Measurements from ENCODE around the gene ITIH3. TPM values are rescaled to one million over a fixed set of nuclear protein-coding genes. Genes with fewer than 3 reads are reported as not detected.

The ITIH3 gene
- polyA plus RNA-seq, 1 of the 3 experiments (the other 2 are of a cell fraction), result 4.3 TPM

GRCh38 chr3:52843108-52843865 lies 48.7 kb downstream of the ITIH3 start:
- Histone ChIP-seq H3K27me3 (ENCODE audit: insufficient read depth) (no peaks in the 10 kb centered on the region), H3K9me3 (no peaks in the 10 kb centered on the region), H3K9ac (no peak overlapping the region), H3K4me2 (no peak overlapping the region), H3K4me1 (ENCODE audit: control insufficient read depth in 1 of 2, insufficient read depth in 2 of 2, low read depth in 1 of 2, low read length in 1 of 2) (no peaks in the 10 kb centered on the region), H3K9me2 (no peaks in the 10 kb centered on the region), H2AFZ (ENCODE audit: low read depth) (no peak overlapping the region), H3F3A (replicated peaks; ENCODE audit: insufficient read depth) (no peaks in the 10 kb centered on the region), H3K79me2 (ENCODE audit: insufficient read depth) (no peaks in the 10 kb centered on the region), H3K4me3 (ENCODE audit: low read depth in 2 of 2, low read length in 1 of 2) (no peak overlapping the region), H4K20me1 (ENCODE audit: insufficient read depth) (peaks cover under 1% of the 10 kb centered on the region; the same call in 1 of the 2 replicates), H3K27ac (ENCODE audit: low read depth in 2 of 2, low read length in 1 of 2) (no peak overlapping the region), H3K36me3 (replicated peaks in 1 of 2; ENCODE audit: control insufficient read depth in 1 of 2, insufficient read depth in 2 of 2, low read length in 1 of 2) (peaks cover 0 to 23% of the 10 kb centered on the region in 2 experiments)
- DNase-seq, result no peak
- ChIA-PET CTCF (interaction anchor here (0.6 to 1.9 kb wide), 5 partner anchors 7 to 353 kb away, joined by 3 to 4 read pairs (median 3); no protein-coding TSS in a partner anchor), POLR2A (no interaction called here)
- WGBS (ENCODE audit: low lambda C conversion rate), result 87% methylated on average over 16 of the region's 20 CpGs
- no peak for TF ChIP-seq JUND (IDR thresholded peaks at IDR 0.05)
- TF ChIP-seq RAD21 (IDR thresholded peaks at IDR 0.05; ENCODE audit: low read length), result no peak
- TF ChIP-seq MAX (IDR thresholded peaks at IDR 0.05; ENCODE audit: low read depth), result no peak
- TF ChIP-seq RFX5 (IDR thresholded peaks at IDR 0.05; ENCODE audit: low read length), result no peak
- no peak for TF ChIP-seq NFIC (IDR thresholded peaks at IDR 0.05; ENCODE audit: borderline replicate concordance)
- TF ChIP-seq GABPA (IDR thresholded peaks at IDR 0.05; ENCODE audit: low read depth), result no peak
- TF ChIP-seq EZH2phosphoT487 (IDR thresholded peaks at IDR 0.05; ENCODE audit: borderline replicate concordance, low read depth), result no peak
- TF ChIP-seq FOXM1 (IDR thresholded peaks at IDR 0.05; ENCODE audit: low read depth), result no peak
- no peak for TF ChIP-seq FOXJ3 (CRISPR knock-in tag; IDR thresholded peaks at IDR 0.05)
- no peak for TF ChIP-seq CHD2 (IDR thresholded peaks at IDR 0.05; ENCODE audit: low read length, partially characterized antibody)
- TF ChIP-seq EP300 (IDR thresholded peaks at IDR 0.05; ENCODE audit: borderline replicate concordance in 1 of 2, low read depth in 1 of 2, low read length in 1 of 2), result no peak
- no peak for TF ChIP-seq ELF1 (IDR thresholded peaks at IDR 0.05)
- TF ChIP-seq MEF2A (IDR thresholded peaks at IDR 0.05; ENCODE audit: borderline replicate concordance, low read depth), result no peak
- no peak for TF ChIP-seq YY1 (IDR thresholded peaks at IDR 0.05; ENCODE audit: low read depth)
- TF ChIP-seq IRF3 (IDR thresholded peaks at IDR 0.05; ENCODE audit: low read depth, low read length), result no peak
- no peak for TF ChIP-seq TAF1 (IDR thresholded peaks at IDR 0.05; ENCODE audit: borderline replicate concordance, low read depth, low read length)

GRCh38 chr3:52843881-52844280 lies 49.3 kb downstream of the ITIH3 start:
- TF ChIP-seq EP300 (IDR thresholded peaks at IDR 0.05; ENCODE audit: borderline replicate concordance in 1 of 2, low read depth in 1 of 2, low read length in 1 of 2) (no peak), FOSL2 (IDR thresholded peaks at IDR 0.05; ENCODE audit: borderline replicate concordance, low read depth) (no peak), MXI1 (IDR thresholded peaks at IDR 0.05; ENCODE audit: low read depth, low read length) (no peak), TCF12 (IDR thresholded peaks at IDR 0.05) (no peak), POLR2AphosphoS5 (IDR thresholded peaks at IDR 0.05; ENCODE audit: low read depth, low read length) (no peak), GABPA (IDR thresholded peaks at IDR 0.05; ENCODE audit: low read depth) (no peak)
- Histone ChIP-seq H3K36me3 (replicated peaks in 1 of 2; ENCODE audit: control insufficient read depth in 1 of 2, insufficient read depth in 2 of 2, low read length in 1 of 2) (peaks cover 0 to 27% of the 10 kb centered on the region in 2 experiments), H3K9me2 (no peaks in the 10 kb centered on the region), H3K4me1 (ENCODE audit: control insufficient read depth in 1 of 2, insufficient read depth in 2 of 2, low read depth in 1 of 2, low read length in 1 of 2) (no peaks in the 10 kb centered on the region), H3F3A (replicated peaks; ENCODE audit: insufficient read depth) (no peaks in the 10 kb centered on the region), H3K79me2 (ENCODE audit: insufficient read depth) (no peaks in the 10 kb centered on the region), H3K4me2 (no peak overlapping the region), H3K9ac (no peak overlapping the region), H3K9me3 (no peaks in the 10 kb centered on the region), H3K27ac (ENCODE audit: low read depth in 2 of 2, low read length in 1 of 2) (no peak overlapping the region), H4K20me1 (ENCODE audit: insufficient read depth) (peaks cover 3% of the 10 kb centered on the region; the same call in 1 of the 2 replicates), H3K4me3 (ENCODE audit: low read depth in 2 of 2, low read length in 1 of 2) (no peak overlapping the region), H2AFZ (ENCODE audit: low read depth) (no peak overlapping the region), H3K27me3 (ENCODE audit: insufficient read depth) (no peaks in the 10 kb centered on the region)
- ChIA-PET POLR2A (no interaction called here), CTCF (interaction anchor here (0.8 to 1.9 kb wide), 2 partner anchors 9 to 91 kb away, joined by 3 to 4 read pairs; no protein-coding TSS in a partner anchor)
- WGBS (ENCODE audit: low lambda C conversion rate), result 100% methylated on average over 1 of the region's 2 CpGs
- DNase-seq, result no peak
